HG02642 (cell line): ENCODE results near the gene LMLN.
A peak's percentile ranks its signal among the peaks of the same experiment; 100 is the strongest.
"Not testable (repeated sequence)": the region's sequence is repeated elsewhere in the genome, so short reads cannot be mapped to it uniquely, and the experiment has no call there.

Experiments
- ATAC-seq: cut with Tn5 transposase; IDR thresholded peaks from one replicate; pipeline ENCODE4 v1.9.1; 2021; ENCODE audit warnings: mild to moderate bottlenecking; ENCODE audit not compliant: unreplicated experiment, poor library complexity

Gene LMLN, protein sequence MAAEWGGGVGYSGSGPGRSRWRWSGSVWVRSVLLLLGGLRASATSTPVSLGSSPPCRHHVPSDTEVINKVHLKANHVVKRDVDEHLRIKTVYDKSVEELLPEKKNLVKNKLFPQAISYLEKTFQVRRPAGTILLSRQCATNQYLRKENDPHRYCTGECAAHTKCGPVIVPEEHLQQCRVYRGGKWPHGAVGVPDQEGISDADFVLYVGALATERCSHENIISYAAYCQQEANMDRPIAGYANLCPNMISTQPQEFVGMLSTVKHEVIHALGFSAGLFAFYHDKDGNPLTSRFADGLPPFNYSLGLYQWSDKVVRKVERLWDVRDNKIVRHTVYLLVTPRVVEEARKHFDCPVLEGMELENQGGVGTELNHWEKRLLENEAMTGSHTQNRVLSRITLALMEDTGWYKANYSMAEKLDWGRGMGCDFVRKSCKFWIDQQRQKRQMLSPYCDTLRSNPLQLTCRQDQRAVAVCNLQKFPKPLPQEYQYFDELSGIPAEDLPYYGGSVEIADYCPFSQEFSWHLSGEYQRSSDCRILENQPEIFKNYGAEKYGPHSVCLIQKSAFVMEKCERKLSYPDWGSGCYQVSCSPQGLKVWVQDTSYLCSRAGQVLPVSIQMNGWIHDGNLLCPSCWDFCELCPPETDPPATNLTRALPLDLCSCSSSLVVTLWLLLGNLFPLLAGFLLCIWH

DNA sequence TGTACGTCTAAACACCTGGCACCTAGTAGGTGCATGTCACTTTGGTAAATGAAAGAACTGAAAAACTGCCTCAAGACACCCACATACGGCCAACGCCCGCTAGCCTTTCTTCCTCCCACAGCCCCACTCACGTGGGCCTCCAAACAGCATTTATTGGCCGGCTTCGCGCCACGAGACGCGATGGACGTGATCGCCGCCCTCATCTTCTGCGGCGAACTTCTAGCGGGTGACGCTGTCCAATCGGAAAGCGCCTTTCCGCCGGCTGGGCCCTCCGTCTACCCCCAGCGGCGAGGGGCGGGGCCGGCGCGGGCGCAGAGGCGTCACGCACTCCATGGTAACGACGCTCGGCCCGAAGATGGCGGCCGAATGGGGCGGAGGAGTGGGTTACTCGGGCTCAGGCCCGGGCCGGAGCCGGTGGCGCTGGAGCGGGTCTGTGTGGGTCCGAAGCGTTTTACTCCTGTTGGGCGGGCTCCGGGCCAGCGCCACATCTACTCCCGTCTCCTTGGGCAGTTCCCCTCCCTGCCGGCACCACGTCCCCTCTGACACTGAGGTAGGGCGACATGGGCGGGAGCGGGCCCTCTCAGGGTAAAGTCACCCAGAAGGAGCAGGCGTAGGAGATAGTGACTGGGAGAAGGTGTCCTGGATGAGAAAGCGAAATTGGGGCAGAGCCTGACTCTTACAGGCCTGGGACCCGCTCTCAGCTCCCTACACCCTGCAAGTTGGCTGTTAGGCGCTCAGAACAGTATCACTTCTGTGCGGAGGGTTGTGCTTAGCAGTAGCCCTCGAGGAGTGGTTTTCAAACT lies at the start of gene LMLN:
Gene LMLN, plus strand, starts transcription at position 327 of the 803 bp plus-strand sequence. Its CDS starts 29 bp downstream, at position 356.
- ATAC-seq: peak; percentile 99

DNA sequence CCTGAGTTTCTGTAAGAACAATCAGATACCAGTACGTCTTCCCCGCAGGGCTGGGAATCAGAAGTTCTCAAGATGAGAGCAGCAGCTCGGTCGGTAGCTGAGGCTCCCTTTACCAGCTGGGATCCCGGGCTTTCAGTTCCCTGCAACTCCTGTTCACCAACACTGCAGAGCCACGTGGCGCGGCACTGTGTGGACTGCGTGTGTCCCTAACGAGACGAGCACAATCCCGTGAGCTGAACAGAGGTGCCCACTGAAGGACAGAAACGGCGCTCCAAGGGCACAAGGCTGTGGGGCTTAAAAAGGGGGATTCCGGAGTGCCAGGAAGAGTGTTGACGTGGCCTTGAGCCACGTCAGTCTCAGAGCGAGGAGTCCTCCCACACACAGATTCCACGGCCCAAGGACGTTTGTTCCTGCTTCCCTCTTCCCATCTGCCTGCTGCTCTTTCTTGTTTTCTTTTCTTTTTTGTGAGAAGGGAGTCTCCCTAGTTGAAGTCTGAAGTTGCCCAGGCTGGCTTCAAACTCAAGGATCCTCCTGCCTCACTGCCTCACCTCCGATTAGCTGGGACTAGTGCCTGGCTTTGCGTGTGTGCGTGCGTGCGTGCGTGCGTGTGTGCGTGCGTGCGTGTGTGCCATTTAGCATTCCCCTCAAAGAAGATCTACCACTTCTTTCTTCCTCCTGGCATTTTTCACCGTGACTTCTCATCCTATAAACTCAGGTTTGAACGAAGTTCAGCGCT lies 47.1 kb upstream of the LMLN start:
- ATAC-seq: no peak

DNA sequence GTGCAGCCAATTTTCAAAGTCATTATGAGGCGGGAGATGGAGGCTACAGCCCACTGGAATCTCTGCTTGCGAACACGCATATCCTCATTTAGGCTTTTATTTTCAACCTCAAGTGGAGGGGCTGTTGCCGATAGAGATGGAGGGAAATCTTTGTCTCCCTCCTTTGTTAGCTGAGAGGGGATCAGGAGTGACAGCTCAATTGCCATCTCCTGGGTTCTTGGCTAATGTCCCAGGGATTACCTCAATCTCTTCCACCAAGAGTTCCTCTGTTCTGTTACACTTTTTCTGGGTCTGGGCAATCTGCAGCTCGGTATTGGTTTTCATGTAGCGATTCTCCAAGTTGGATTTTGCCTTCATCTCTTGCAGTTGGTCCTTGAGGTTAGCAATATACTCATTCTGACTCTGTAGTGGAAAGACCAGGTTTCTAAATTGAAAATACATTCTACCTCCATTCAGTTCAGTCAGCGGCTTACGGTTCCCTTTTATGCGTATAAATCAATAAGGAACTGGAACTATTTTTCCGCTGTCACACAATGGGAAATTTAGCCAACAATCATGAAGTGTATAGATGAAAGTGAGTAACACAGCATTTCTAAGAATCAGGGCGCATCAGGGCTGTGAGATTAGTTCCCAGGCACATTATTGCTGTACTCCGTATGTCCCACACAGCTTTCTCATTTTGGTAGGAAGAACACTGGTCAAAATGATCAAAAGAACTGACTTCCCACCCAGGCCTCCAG lies 46.2 kb upstream of the LMLN start:
- no peak for ATAC-seq

DNA sequence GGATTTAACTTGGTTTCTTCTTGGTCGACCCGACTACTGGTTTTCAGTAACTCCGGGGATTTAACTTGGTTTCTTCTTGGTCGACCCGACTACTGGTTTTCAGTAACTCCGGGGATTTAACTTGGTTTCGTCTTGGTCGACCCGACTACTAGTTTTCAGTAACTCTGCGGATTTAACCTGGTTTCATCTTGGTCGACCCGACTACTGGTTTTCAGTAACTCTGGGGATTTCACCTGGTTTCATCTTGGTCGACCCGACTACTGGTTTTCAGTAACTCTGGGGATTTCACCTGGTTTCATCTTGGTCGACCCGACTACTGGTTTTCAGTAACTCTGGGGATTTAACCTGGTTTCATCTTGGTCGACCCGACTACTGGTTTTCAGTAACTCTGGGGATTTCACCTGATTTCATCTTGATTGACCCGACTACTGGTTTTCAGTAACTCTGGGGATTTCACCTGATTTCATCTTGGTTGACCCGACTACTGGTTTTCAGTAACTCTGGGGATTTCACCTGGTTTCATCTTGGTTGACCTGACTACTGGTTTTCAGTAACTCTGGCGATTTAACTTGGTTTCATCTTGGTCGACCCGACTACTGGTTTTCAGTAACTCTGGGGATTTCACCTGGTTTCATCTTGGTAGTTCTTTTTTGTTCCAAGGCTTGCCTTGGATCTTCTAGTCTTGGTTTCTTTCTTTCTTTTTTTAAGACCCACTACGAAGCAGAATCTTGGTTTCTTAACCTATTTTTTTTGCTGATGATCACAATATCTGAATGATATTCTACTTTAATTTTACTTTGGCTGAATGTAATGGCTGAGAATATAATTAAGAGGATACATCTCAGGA lies 38.4 kb upstream of the LMLN start:
- not testable (repeated sequence) for ATAC-seq

DNA sequence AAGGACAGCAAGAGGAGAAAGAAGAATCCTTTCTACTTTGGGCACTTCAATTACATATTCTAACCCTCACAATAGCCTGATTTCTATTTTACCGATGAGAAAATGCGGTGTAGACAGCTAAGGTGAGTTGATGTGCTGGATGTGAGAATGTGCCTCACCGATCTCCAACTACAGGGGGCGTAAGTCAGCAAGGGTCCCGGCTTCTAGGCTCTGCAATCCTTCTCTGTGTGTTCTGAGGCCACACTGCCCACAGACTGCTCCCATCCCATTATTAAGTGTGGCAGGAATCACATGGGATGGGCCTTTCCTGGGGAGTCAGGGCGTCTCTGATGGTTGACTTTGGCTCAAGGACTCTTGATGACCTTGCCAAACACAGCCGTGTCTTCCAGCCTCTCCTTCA lies 33.6 kb upstream of the LMLN start:
- no peak for ATAC-seq

DNA sequence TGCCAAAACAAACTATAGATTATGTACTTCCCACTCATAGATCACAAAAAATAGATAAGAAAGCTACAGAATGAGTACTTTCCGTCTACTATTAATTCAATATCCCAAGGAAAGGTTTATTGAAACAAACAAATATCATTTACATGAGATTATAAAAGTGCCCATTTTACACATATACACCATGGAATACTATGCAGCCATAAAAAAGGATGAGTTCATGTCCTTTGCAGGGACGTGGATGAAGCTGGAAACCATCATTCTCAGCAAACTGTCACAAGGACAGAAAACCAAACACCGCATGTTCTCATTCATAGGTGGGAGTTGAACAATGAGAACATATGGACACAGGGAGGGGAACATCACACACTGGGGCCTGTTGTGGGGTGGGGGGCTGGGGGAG lies 32.4 kb upstream of the LMLN start:
- ATAC-seq: not testable (repeated sequence)

DNA sequence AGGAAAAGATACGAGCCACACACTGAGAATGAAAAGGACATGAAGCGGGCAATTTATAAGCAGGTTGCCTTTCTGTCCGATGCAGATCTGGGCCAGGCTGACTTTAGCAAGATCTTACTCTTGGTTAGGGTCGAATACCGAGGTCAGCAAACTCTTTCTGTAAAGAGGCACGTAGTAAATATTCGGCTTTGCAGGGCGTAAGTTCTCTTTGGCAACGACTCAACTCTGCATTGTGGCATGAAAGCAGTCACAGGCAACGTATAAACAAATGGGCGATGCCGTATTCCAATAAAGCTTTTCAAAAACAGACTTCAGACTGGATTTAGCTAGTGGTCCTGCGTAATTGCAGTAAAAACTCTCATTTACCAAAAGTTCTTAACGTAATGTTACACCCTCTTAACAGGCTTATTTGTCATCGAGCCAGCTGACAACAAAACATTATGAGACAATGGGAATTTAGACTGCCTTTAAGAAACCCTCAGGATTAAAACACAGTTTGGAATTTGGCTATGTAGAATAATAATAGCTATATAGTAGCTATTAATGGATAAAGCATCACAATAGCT lies 23.1 kb upstream of the LMLN start:
- no peak for ATAC-seq

DNA sequence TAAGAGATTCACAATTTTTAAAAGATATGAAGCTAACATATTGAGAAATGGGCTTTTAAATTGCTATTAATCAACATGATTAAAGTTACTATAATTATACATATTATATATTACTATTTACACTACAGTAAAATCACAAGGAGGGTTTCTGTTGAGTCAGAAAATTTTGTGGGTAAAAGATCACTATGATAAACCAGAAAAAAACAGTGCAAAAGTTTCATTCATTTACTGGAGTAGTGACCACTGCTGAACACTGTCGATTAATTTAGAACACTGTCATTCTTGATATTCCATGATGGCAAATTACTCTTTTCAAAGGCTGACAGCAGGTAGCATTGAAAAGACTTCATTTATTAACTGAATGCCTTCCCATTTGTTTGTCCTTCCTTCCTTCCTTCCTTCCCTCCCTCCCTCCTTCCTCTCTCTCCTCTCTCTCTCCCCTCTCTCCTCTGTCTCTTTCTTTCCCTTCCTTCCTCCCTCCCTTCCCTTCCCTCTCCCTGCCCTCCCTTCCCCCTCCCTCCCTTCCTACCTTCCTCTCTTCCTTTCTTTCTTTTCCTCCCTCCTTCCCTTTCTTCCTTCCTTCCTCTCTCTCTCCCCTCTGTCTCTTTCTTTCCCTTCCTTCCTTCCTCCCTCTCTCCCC lies 19.2 kb upstream of the LMLN start:
- ATAC-seq: no peak

DNA sequence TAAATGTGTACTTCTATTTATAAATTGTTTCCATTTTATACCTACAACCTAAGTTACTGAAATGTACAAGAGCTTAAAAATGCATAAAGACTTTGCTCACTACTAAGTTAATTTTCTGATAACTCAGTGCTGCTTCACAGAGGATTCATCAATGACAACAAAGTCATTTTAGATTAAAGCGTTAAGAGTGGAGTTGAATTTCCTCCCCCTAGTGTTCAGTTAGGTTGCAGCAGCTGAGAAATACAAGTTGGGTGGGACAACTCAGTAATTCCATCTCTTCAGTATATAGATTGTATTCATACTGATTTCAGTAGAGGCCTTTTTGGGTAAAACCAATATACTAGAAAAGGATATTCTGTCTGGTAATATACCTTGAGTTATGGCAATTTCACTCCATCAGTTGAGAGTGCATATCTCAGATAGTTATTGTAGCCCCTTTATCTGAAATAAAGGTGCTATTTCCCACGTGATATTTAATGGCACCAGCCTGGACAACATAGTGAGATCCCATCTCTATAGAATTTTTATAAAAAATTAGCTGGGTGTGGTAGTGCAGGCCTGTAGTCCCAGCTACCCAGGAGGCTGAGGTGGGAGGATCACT lies 17.0 kb upstream of the LMLN start:
- ATAC-seq: no peak

DNA sequence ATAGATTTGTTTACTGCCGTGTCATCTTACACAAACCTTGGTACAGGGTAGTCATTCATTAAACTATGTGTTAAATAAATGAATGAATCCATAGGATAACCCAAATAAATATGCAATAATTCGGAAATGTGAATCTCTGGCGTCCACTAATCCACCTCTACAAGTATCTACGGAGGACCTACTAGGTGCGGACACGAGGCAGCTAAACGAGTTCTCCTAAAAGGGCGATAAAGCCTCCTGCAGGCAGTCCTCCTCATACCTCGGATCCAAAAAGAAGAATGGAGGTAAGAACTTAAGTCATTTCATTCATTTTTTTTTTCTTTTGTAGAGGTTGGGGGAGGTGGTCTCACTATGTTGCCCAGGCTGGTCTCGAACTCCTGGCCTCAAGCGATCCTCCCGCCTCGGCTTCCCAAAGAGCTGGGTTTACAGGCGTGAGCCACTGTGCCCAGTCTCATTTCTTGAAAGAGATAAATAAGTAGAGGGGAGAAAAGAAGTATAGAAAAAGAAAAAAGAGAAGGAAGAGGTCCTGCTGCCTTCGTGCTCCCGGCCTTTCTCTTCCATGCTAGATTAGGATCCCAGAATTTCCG lies 10.7 kb upstream of the LMLN start:
- no peak for ATAC-seq

DNA sequence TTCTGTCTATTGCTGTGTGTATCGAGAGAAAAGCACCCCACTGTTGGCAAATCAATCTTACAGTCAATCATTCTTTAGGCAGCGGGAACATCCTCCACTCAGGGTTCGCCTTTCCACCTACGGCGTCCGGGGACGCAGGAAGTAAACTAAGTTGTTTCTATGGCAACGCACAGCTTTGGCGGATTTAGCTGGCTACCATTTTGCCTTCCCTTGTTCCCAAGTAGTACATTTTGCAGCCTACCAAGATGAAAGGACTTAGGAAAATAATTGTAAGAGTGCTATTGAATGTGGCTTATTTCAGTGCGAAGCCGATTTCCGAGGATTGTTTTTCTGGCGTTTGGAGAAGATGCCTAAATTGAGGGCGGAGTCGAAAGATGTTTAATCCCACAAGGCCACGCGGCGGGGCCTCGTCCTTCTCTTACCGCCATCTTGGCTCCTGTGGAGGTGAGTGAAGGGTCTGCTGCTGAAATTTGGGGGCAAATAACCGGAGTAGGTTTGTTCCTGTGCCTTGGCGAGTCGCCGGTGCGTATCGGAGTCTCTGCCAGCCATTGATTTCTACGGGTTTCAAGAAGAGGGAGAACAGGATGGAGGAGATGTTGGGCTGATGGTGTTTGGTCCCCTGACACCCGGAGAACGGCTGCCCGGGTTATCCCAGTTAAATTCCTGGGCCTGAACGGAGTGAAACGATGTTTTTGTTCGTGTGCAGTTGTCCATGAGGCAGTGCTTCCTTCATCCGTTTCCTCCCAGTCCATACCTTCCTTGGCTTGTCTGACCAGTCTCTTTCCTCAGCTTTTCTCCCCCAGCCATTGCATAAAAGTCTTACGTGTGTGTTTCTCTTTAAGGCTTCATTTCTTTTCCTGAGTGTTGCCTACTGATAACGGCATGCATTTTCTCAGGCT lies 10.0 kb upstream of the LMLN start, which contains the start of gene RPL35A:
Gene RPL35A, plus strand, starts transcription at position 413 of the 899 bp plus-strand sequence. CDS start 778 bp downstream, outside the sequence.
- ATAC-seq: peak; percentile 91

DNA sequence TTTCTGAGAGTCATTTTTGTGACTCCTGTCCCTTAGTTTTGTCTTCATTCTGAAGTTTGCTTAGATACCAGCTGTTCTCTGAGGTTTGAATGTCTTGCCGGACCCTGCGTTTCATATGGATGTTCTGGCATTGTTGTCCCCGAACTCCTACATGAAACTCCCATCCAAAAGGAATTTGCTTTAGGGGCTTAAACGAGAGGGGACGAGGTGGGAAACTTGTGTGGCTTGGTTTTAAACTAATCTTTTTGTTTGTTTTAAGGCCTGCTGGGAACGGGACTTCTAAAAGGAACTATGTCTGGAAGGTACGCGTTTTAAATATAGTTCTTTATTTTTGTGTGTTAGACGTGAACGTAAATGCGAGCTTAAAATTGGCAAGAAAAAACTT lies 9.3 kb upstream of the LMLN start:
- no peak for ATAC-seq

DNA sequence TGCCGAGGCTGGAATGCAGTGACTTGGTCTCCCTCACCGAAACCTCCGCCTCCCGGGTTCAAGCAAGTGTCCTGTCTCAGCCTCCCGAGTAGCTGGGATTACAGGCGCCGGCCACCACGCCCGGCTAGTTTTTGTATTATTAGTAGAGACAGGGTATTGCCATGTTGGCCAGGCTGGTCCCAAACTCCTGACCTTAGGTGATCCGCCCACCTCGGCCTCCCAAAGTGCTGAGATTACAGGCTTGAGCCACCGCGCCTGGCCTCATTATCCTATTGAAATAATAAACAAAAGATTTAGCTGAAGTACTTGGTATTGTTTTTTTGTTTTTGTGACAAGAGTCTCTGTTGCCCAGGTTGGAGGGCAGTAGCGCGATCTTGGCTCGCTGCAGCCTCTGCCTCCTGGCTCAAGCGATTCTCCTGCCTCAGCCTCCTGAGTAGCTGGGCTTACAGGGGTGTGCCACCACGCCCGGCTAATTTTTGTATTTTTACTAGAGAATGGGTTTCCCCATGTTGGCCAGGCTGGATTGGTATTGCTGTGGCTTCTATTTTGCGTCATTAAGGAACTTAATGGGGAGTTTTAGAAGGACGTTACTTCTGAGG lies 8.5 kb upstream of the LMLN start:
- ATAC-seq: no peak

DNA sequence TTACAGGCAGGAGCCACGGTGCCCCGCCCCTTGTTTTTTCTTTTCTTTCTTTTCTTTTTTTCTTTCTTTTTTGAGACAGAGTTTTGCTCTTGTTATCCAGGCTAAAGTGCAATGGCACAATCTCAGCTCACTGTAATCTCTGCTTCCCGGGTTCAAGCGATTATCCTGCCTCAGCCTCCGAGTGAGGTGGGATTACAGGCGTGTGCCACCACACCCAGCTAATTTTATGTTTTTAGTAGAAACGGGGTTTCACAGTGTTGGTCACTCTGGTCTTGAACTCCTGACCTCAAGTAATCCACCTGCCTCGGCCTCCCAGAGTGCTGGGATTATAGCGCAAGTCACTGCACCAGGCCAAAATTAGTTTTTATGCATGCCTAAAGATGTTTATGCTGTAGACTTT lies 7.6 kb upstream of the LMLN start:
- ATAC-seq: no peak

DNA sequence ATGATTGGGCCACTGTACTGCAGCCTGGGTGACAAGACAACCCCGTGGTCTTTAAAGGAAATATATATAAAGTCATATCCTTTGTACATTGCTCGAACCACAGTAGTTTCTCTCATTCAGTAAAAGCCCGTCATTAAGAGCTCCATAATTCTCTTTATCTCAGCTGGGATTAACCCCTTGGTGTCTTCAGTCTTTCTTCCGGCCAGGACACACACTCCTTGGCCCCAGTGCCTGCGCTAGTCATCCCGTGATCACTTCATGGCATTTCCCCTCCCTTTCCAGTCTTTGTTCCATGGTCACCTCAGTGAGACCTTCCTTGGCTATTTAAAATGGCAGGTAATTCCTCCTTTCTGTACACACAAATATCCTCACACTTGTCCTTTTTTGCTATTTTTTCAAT lies 6.7 kb upstream of the LMLN start:
- ATAC-seq: no peak

DNA sequence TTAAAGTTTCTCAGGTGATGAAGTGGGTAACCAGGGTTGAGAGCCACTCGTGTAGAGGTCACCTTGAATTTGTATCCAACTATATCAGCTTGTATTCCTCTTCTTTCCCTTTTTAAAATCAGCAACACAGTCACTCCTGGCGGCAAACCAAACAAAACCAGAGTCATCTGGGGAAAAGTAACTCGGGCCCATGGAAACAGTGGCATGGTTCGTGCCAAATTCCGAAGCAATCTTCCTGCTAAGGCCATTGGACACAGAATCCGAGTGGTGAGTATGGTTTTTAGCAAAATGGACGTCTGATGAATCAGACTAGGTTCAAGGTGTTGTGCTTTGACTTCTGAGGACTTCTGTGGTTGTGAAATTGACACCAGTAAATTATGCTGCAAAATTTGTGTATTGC lies 6.1 kb upstream of the LMLN start:
- no peak for ATAC-seq
